CD4-positive, alpha-beta T cell treated with Interleukin-15 for 4 hours (primary cell): ENCODE measurements around the gene ANKMY1.

Source experiments
- DNase-seq: peaks from one replicate; pipeline ENCODE4 v3.0.0-alpha.2; 2020; ENCODE audit warnings: low spot score

Gene ANKMY1

GRCh38 chr2:240447934-240448333 lies 109.9 kb downstream of the ANKMY1 start:
- DNase-seq: no peak

DNA sequence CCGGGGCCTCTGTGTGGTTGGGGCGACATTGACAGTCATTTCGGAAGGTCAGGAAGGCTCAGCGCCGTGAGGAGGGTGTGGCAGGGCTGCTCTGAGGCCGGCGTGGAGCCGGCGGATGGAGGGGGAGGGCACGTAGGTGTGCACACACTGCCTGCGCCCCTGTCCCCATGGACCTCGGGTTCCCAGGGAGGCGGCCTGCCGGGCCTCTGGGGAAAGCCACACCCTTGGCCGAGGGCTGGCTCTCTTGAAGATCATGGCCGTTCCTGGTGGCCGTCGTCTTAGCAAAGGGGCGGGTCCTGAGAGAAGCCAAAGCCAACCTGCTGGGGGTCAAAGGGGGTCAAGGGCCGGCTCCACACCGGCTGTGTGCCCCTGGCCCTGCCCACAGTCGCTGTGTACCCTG lies 110.5 kb downstream of the ANKMY1 start:
- DNase-seq: no peak

DNA sequence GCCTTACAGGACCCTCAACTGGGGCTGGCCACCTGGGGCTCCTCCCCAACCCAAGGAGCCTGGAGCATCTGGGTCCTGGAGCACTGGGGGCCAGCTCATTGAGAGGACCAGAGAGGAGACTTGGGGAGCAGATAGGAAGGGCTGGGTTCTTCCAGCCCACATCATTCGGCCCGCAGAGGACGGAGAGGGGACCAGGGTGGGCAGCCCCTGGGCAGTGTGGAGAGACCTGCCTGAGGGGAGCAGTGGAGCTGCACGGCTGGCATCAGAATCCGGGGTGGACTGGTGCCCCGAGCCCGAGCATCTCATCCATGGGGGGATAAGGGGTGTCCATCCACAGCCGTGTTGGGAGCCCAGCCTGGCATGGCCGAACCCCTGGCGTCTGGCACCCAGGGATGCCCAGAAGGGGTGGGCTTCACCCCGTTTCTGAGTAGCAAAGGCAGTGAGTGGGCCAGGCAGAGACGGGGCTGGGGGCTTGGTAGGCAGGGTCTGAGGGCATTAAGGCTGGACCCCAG lies 111.1 kb downstream of the ANKMY1 start:
- no peak for DNase-seq

- DNase-seq: no peak
Measured at GRCh38 chr2:240445961-240446663, 111.7 kb downstream of the ANKMY1 start.

- DNase-seq: no peak
Measured at GRCh38 chr2:240444464-240444863, 113.3 kb downstream of the ANKMY1 start.

DNA sequence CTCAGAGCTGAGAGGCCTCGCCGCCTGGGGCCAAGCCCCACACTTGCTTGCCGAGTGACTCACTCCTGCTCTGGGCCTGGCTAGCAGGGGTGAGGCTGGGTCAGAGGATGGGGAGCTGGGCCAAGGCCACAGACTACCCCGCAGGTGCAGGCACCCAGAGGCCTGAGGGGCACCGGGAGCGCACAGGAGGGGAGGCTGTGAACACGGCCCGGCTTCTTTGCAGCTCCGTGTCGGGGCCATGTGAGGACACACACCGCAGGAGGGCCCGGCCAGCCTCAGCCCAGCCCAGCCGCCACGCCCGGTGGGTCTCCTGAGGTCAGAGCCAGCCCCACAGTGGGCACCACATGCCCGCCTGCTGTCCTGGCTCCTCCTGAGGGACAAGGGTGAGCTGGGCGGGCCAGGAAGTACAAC lies 113.9 kb downstream of the ANKMY1 start:
- no peak for DNase-seq

DNA sequence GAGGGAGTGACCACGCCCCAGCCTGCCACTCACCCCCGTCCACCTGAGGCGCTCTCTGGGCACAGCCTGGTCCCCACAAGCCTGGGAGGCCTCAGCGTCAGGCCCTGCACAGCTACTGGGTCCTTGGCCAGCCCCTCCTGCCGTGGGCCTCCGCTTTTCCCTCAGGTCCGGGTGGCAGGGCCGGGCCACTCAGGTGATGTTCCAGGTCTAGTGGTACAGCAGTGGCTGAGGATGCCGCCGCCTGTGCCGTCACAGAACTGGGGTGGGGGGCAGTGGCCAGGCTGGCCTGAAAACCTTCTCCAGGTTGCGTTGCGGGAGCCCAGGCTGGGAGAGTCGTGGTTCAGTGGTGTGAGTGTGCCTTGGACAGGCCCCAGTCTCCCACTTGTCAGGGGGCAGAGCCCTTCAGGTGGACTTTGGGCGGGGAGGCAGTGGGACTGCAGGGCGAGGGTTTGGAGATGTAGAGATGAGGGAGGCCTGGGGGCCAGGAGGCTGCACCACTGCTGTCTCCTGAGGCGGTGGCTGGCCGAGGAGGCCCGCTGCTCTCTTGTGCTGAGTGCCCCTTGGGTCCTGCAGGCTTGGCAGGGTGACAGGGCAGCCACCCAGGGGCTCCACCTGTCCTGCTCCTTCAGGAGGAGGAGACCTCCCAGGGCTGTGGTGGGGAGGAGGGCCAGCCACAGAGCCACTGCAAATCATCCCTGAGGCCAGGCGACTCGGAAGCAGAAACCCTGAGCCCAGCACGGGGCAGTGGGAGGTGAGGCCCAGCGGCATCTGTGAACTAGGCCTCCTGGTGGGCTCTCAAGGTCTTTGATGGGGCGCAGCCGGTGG lies 114.7 kb downstream of the ANKMY1 start:
- DNase-seq: no peak

- no peak for DNase-seq
Measured at GRCh38 chr2:240441993-240442411, 115.8 kb downstream of the ANKMY1 start.

DNA sequence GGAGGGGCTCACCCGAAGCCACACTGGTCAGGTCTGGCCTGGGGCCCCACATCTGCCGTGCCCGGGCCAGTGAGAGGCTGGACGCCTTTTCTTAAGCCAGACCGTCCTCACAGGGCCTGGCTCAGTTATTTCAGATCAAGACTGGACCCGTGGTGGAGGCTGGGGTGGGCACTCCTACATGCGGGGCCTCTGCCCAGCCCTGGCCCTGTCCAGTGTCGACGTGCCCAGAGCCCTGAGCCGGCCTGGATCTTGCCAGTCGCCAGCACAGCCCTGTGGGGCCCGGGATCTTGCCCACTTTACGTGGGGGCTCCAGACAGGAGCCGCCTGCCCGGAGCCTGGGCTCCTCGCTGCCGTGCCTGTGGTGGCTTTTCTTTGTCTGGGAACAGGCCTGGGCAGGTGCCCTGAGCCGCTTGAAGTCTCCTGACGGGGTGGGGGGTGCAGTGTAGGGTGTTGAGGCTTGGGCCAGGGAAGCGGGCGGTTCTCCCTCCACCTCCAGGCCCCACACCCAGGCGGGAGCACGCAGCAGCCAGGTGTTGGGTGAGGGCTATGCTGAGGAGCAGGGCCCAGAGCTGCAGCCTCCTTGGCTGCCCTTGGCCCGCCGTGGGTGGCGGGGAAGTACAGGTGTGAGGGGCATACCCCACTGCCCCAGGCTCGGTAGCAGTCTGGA lies 116.3 kb downstream of the ANKMY1 start:
- no peak for DNase-seq

DNA sequence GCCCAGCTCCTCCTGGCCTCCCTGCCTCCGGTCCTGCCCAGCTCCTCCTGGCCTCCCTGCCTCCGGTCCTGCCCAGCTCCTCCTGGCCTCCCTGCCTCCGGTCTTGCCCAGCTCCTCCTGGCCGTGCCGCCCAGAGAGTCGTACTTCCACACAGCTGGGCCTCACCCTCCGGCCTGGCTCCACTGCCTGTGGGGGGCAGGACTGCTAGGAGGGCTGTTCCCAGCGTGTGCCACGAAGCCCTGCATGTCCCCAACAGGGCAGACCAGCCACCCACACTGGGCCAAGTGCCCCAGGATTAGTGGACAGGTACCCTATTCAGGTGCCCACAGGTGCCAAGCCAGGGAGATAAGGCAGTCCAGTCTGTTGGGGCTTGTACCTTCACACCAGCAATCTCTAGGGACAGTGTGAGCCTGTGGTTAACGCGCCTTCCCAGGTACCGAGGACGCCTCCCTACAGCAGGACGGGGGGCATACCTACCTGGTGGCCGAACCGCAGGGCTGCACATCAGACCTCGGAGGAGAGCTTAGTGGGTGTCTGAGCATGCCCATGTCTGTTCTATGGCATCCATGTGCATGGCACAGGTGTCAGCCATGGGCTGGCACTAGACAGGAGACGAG lies 117.0 kb downstream of the ANKMY1 start:
- no peak for DNase-seq

- DNase-seq: no peak
Measured at GRCh38 chr2:240440251-240440650, 117.5 kb downstream of the ANKMY1 start.

GRCh38 chr2:240439698-240440151 lies 118.1 kb downstream of the ANKMY1 start:
- no peak for DNase-seq

DNA sequence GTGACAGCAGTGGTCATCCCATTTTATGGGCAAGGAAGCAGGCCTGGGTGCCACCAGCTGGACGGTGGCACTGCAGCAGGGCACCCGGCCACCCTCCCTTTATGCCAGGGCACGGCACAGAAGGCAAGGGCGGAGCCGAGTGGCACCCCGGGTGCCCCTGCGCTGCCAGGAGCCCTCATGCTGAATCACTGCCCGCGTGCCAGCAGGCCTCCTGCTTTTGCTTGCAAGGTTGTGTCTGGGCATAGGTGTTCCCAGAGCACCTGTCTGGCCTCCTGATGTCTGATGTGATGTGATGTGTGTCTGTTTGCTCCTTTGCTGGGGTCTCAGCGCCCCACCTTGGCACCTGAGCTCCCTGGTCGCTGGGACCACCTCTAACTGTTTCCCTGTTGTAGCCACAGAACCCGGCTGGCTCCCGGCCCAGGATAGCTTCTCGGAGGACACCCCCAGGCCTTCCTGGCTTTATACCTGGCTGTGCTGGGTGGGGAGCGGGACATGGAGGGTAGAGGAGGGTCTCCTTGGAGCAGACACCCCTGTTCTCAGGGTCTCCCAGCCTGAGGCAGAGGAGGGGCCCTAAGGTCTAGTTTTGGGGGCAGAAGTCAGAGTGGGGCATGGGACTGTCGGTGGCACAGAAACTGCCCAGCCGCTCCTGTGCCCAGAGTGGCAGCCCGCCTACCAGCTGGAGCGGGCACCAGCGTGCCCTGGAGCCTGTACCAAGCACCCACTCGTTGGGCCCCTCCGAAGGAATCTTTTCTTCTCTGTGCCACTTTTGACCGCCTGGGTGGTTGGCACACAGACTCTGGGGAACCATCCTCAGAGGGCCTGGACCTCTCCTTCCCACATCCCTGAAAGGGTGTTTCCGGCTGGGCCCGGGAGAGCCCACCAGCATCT lies 118.7 kb downstream of the ANKMY1 start:
- DNase-seq: no peak

DNA sequence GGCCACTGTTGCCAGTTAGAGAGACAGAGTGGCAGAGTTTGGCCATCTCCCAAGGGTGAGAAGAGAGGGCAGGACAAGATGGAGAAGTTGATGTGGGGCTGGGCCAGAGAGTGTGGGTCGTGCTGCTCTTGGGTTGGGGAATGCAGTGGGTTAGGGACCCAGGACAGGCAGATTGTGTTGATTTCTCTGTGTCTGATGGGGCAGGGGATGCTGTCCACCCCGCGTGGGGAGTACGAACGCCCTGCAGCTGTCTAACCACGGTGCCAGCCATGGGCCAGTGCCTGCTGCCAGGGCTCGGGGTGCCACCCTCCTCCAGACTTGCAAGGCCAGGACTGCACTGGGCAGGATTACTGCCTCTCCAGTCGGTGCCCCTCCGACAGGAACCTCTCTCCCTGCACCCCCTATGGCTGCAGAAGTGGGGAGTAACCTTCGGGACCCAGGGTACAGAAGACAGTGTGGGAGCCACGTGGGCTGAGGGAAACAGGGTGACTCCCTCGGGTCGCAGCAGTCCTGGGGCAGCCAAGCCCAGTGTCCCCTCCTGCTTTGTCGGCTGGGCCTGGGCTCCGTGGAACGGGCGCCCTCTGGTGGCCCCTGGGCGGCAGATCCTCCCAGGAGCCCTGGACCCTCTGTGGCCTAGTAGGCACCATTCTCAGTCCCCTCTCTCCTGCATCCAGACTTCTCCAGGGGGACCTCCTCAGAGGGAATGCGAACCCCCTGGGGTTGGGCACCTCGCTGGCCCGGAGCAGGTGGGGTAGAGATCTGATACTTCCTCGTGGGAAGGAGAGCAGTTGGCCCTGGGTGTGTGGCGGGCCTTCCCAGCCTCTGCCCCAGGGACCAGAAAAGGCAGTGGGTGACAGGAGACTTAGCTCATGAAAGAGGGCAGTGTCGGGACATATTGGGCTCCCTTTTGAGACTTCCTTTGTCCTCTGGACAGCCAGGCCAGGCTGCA lies 119.7 kb downstream of the ANKMY1 start:
- DNase-seq: peak; percentile 65

- no peak for DNase-seq
Measured at GRCh38 chr2:240437551-240437860, 120.3 kb downstream of the ANKMY1 start.

- no peak for DNase-seq
Measured at GRCh38 chr2:240436683-240437550, 120.9 kb downstream of the ANKMY1 start.

DNA sequence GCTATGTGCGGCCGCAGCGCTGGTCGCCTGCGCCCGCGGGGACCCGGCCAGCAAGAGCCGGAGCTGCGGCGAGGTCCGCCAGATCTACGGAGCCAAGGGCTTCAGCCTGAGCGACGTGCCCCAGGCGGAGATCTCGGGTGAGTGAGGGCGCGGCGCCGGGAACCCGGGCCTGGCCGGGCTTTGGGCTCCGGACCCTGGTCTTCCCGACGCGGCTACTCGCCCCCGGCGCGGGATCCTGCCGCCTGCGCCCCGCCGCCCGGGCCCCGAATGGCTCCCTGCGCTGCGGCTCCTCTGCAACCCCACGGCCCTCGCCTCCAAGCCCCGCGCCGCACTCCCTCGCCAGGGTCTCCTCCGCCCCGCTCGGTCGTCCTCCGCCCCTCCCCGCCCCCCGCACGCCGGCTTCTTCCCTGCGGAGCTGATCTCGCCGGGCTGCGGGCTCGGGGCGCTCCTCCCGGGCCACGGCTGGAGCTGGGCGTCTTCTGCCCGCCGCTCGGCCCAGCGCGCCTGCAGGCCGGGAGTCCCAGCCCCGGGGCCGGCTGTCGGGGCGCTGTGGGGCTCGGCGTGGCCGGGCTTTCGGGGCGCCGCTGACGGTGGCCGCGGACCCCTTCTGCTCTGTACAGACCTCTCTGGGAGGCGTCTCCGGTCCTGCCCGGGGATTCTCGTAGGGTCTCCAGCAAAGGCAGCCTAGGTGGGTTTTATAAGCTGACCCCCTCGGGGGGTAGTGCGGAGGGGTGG lies 121.7 kb downstream of the ANKMY1 start:
- no peak for DNase-seq

- DNase-seq: peak; percentile 44
Measured at GRCh38 chr2:240435457-240435947, 122.3 kb downstream of the ANKMY1 start, which contains the start of gene GPC1. Gene GPC1 (plus strand): TSS chr2:240435663. CDS start chr2:240435919, 256 bp downstream.
